ENCODE measurements around the gene OPN4. TPM values are rescaled to one million over a fixed set of nuclear protein-coding genes. Genes with fewer than 3 reads are reported as not detected.

Gene OPN4
- total RNA-seq, 2 experiments from 2014 or later, result not detected

GRCh38 chr10:86651021-86651471 lies 3.3 kb upstream of the OPN4 start:
- Mint-ChIP-seq H3K27me3 (no peaks in the 10 kb centered on the region), H3K9me3 (ENCODE audit: low read depth) (no peaks in the 10 kb centered on the region), H3K27ac (no peak overlapping the region), H3K36me3 (no peaks in the 10 kb centered on the region), H3K4me1 (no peaks in the 10 kb centered on the region), H3K4me3 (no peak overlapping the region)
- CTCF ChIA-PET, result no interaction called here
- no peak for DNase-seq
- ATAC-seq, result no peak

- H3K9me3 Mint-ChIP-seq (ENCODE audit: low read depth), result no peaks in the 10 kb centered on the region
- CTCF ChIA-PET, result no interaction called here
- no peak overlapping the region for H3K4me3 Mint-ChIP-seq
- ATAC-seq (no peak), DNase-seq (no peak)
- H3K27me3 Mint-ChIP-seq, result no peaks in the 10 kb centered on the region
- H3K36me3 Mint-ChIP-seq, result no peaks in the 10 kb centered on the region
- H3K4me1 Mint-ChIP-seq, result no peaks in the 10 kb centered on the region
- no peak overlapping the region for H3K27ac Mint-ChIP-seq
Observed at GRCh38 chr10:86651631-86652331, 2.6 kb upstream of the OPN4 start.

- H3K27ac Mint-ChIP-seq, result no peak overlapping the region
- H3K27me3 Mint-ChIP-seq, result no peaks in the 10 kb centered on the region
- ATAC-seq, result no peak
- H3K9me3 Mint-ChIP-seq (ENCODE audit: low read depth), result no peaks in the 10 kb centered on the region
- H3K4me1 Mint-ChIP-seq, result no peaks in the 10 kb centered on the region
- no peak for DNase-seq
- H3K36me3 Mint-ChIP-seq, result no peaks in the 10 kb centered on the region
- H3K4me3 Mint-ChIP-seq, result no peak overlapping the region
- CTCF ChIA-PET, result no interaction called here
Observed at GRCh38 chr10:86652361-86653202, 1.8 kb upstream of the OPN4 start.

- Mint-ChIP-seq H3K4me1 (no peaks in the 10 kb centered on the region), H3K36me3 (no peaks in the 10 kb centered on the region), H3K27me3 (no peaks in the 10 kb centered on the region), H3K4me3 (no peak overlapping the region), H3K9me3 (ENCODE audit: low read depth) (no peaks in the 10 kb centered on the region), H3K27ac (no peak overlapping the region)
- DNase-seq, result no peak
- no peak for ATAC-seq
- CTCF ChIA-PET, result no interaction called here
Observed at GRCh38 chr10:86653379-86653778, 968 bp upstream of the OPN4 start.

DNA sequence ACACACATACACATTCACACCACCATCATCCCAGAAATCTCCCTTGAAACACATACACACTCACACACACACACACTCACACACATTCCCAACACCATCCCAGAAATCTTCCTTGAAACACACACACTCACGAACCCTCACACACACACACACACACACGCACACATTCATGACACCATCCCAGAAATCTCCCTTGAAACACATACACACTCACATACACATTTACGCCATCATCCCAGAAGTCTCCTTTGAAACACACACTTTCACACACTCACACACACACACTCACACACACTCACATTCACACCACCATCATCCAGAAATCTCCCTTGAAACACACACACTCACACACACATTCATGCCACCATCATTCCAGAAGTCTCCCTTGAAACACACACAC lies 360 bp upstream of the OPN4 start:
- Mint-ChIP-seq H3K4me1 (no peaks in the 10 kb centered on the region), H3K4me3 (no peak overlapping the region), H3K9me3 (ENCODE audit: low read depth) (no peaks in the 10 kb centered on the region), H3K36me3 (no peaks in the 10 kb centered on the region), H3K27ac (no peak overlapping the region), H3K27me3 (no peaks in the 10 kb centered on the region)
- DNase-seq, result no peak
- CTCF ChIA-PET, result no interaction called here
- no peak for ATAC-seq

GRCh38 chr10:86655173-86655540 lies 810 bp downstream of the OPN4 start:
- Mint-ChIP-seq H3K9me3 (ENCODE audit: low read depth) (no peaks in the 10 kb centered on the region), H3K27me3 (no peaks in the 10 kb centered on the region), H3K4me1 (no peaks in the 10 kb centered on the region), H3K36me3 (no peaks in the 10 kb centered on the region), H3K27ac (no peak overlapping the region), H3K4me3 (no peak overlapping the region)
- no peak for DNase-seq
- ATAC-seq, result no peak
- CTCF ChIA-PET, result no interaction called here

DNA sequence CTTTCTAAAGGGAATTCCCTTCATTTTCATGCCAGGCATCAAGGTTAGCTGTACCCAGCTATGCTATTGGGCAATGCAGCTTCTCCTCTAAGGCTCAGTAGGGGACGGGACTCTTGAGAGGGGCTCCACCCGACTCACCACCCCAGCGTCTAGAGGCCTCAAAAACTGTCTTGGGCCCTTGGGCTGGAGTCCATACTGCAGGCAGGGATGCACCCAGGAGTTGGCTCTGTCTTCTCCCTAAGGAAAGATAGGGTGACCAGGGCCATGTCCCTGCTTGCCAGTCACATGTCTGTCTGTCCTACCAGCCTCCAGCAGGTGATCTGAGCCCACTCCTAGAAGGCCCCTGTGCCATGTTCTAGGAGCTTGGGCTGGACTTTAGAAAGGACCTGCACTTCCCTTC lies 1.2 kb downstream of the OPN4 start:
- DNase-seq (no peak), ATAC-seq (no peak)
- H3K36me3 Mint-ChIP-seq, result no peaks in the 10 kb centered on the region
- H3K9me3 Mint-ChIP-seq (ENCODE audit: low read depth), result no peaks in the 10 kb centered on the region
- H3K27me3 Mint-ChIP-seq, result no peaks in the 10 kb centered on the region
- H3K4me3 Mint-ChIP-seq, result no peak overlapping the region
- CTCF ChIA-PET, result no interaction called here
- H3K4me1 Mint-ChIP-seq, result no peaks in the 10 kb centered on the region
- no peak overlapping the region for H3K27ac Mint-ChIP-seq

GRCh38 chr10:86657011-86657395 lies 2.7 kb downstream of the OPN4 start:
- CTCF ChIA-PET, result no interaction called here
- H3K4me1 Mint-ChIP-seq, result no peaks in the 10 kb centered on the region
- H3K4me3 Mint-ChIP-seq, result no peak overlapping the region
- H3K27me3 Mint-ChIP-seq, result no peaks in the 10 kb centered on the region
- H3K9me3 Mint-ChIP-seq (ENCODE audit: low read depth), result no peaks in the 10 kb centered on the region
- H3K27ac Mint-ChIP-seq, result no peak overlapping the region
- ATAC-seq (no peak), DNase-seq (no peak)
- no peaks in the 10 kb centered on the region for H3K36me3 Mint-ChIP-seq

DNA sequence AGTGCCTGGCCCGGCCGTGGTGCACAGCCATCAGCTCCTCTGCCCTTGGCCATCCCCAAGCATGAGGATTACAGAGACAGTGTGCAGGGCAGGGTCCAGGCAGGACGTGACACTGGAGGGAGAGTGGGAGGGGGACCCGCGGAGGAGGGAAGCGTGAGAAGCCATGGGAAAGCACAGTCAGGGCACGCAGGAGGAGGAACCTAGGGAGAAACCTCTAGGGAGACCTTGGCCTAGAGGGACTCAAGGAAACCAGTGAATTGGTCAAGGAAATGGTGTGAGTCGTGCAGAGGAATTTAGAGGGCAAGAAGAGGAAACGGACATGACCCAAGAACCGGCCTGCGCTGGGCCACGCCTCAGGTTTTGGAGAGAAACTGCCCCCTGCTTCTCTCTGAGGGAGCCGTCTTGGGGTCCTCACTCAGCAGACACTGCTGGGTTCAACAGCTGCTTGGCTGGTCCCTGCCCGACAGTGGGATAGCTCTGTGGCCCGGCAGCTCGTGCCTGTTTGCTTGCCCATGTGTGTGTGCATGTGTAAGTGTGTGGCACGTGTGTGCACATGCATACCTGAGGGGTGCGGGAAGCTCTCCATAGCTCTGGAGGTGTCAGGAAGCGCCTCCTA lies 3.2 kb downstream of the OPN4 start:
- Mint-ChIP-seq H3K27me3 (no peaks in the 10 kb centered on the region), H3K4me1 (no peaks in the 10 kb centered on the region), H3K4me3 (no peak overlapping the region), H3K36me3 (no peaks in the 10 kb centered on the region), H3K27ac (no peak overlapping the region), H3K9me3 (ENCODE audit: low read depth) (no peaks in the 10 kb centered on the region)
- CTCF ChIA-PET, result no interaction called here
- DNase-seq, result no peak
- no peak for ATAC-seq

DNA sequence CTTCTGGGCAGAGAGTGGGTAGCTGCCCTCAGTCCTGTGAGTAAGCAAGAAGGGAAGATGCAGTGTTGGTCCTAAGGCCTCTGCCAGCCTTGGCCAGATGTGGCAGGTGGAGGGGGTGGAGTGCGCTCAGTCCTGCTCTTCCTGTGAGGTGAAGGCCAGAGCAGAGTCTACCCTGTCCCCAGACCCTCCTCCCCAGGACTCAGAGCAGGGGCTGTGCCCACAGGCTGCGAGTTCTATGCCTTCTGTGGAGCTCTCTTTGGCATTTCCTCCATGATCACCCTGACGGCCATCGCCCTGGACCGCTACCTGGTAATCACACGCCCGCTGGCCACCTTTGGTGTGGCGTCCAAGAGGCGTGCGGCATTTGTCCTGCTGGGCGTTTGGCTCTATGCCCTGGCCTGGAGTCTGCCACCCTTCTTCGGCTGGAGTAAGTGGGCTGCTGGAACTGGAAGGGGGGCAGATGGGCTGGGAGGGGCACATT lies 4.0 kb downstream of the OPN4 start:
- Mint-ChIP-seq H3K4me3 (no peak overlapping the region), H3K36me3 (no peaks in the 10 kb centered on the region), H3K27me3 (no peaks in the 10 kb centered on the region), H3K9me3 (ENCODE audit: low read depth) (no peaks in the 10 kb centered on the region), H3K27ac (no peak overlapping the region), H3K4me1 (no peaks in the 10 kb centered on the region)
- no peak for ATAC-seq
- CTCF ChIA-PET, result no interaction called here
- no peak for DNase-seq

GRCh38 chr10:86658751-86659150 lies 4.4 kb downstream of the OPN4 start:
- no peak overlapping the region for H3K4me3 Mint-ChIP-seq
- H3K36me3 Mint-ChIP-seq, result no peaks in the 10 kb centered on the region
- no peaks in the 10 kb centered on the region for H3K27me3 Mint-ChIP-seq
- no peaks in the 10 kb centered on the region for H3K9me3 Mint-ChIP-seq (ENCODE audit: low read depth)
- H3K4me1 Mint-ChIP-seq, result no peaks in the 10 kb centered on the region
- CTCF ChIA-PET, result no interaction called here
- no peak overlapping the region for H3K27ac Mint-ChIP-seq
- ATAC-seq (no peak), DNase-seq (no peak)

GRCh38 chr10:86659161-86659691 lies 4.9 kb downstream of the OPN4 start:
- no peak for ATAC-seq

GRCh38 chr10:86659721-86660453 lies 5.5 kb downstream of the OPN4 start:
- no peaks in the 10 kb centered on the region for H3K4me1 Mint-ChIP-seq
- no peaks in the 10 kb centered on the region for H3K36me3 Mint-ChIP-seq
- H3K27me3 Mint-ChIP-seq, result no peaks in the 10 kb centered on the region
- CTCF ChIA-PET, result no interaction called here
- ATAC-seq (no peak), DNase-seq (no peak)
- H3K27ac Mint-ChIP-seq, result no peak overlapping the region
- no peaks in the 10 kb centered on the region for H3K9me3 Mint-ChIP-seq (ENCODE audit: low read depth)
- H3K4me3 Mint-ChIP-seq, result no peak overlapping the region

More at GRCh38 chr10:86659161-86659691, 4.9 kb downstream of the OPN4 start:
- no peaks in the 10 kb centered on the region for H3K4me1 Mint-ChIP-seq
- no peak for DNase-seq
- H3K9me3 Mint-ChIP-seq (ENCODE audit: low read depth), result no peaks in the 10 kb centered on the region
- H3K36me3 Mint-ChIP-seq, result no peaks in the 10 kb centered on the region
- no peak overlapping the region for H3K4me3 Mint-ChIP-seq
- no peak overlapping the region for H3K27ac Mint-ChIP-seq
- CTCF ChIA-PET, result no interaction called here
- no peaks in the 10 kb centered on the region for H3K27me3 Mint-ChIP-seq

Data from activated CD8-positive, alpha-beta memory T cell treated with anti-CD3 and anti-CD28 coated beads, Interleukin-2, amount 10 ng/mL, durations not matched to agents 7 days and 5 days (primary cell).